CD14-positive monocyte (primary cell): ENCODE measurements around the gene BPTF. TPM values are rescaled to one million over a fixed set of nuclear protein-coding genes. Genes with fewer than 3 reads are reported as not detected.
"Not testable (repeated sequence)": the region's sequence is repeated elsewhere in the genome, so short reads cannot be mapped to it uniquely, and the experiment has no call there.

Experiments used
- DNase-seq, 3 donors: peaks; one replicate each; pipeline ENCODE4 v3.0.0-alpha.2; 2011 to 2022
- H2AFZ ChIP-seq: 2 replicates; pipeline ENCODE4 v1.6.0; 2012; ENCODE audit warnings: mild to moderate bottlenecking, low read depth, low read length, inconsistent platforms; ENCODE audit not compliant: insufficient read depth, poor library complexity, severe bottlenecking
- H3K27ac ChIP-seq, 2 donors: 1 replicate in 1 of 2; 2 replicates in 1 of 2; pipeline ENCODE4 v1.5.1; 2012 to 2013; ENCODE audit warnings: low read length in 2 of 2, control low read depth in 1 of 2, inconsistent platforms in 1 of 2, low read depth in 1 of 2, mild to moderate bottlenecking in 1 of 2
- H3K27me3 ChIP-seq, 2 donors: one replicate each; pipeline versions ENCODE4 v1.6.0 to v1.6.1; 2011 to 2013; ENCODE audit warnings: low read length in 2 of 2; ENCODE audit not compliant: control insufficient read depth in 2 of 2, insufficient read depth in 2 of 2
- H3K36me3 ChIP-seq, 2 donors: replicated peaks in 1 of 2; 1 replicate in 1 of 2; 2 replicates in 1 of 2; pipeline versions ENCODE4 v1.5.1 to v1.6.1; 2012 to 2013; ENCODE audit warnings: low read length in 2 of 2, control low read depth in 1 of 2, inconsistent platforms in 1 of 2, mild to moderate bottlenecking in 1 of 2; ENCODE audit not compliant: insufficient read depth in 2 of 2, control insufficient read depth in 1 of 2
- H3K4me1 ChIP-seq, 2 donors: 1 replicate in 1 of 2; 2 replicates in 1 of 2; pipeline versions ENCODE4 v1.5.1 to v1.6.1; 2012 to 2013; ENCODE audit warnings: low read length in 2 of 2, control low read depth in 1 of 2, inconsistent platforms in 1 of 2, mild to moderate bottlenecking in 1 of 2, moderate library complexity in 1 of 2; ENCODE audit not compliant: insufficient read depth in 2 of 2, control insufficient read depth in 1 of 2
- H3K4me2 ChIP-seq: replicated peaks from 2 replicates; pipeline ENCODE3; 2012; ENCODE audit warnings: low read length, moderate library complexity, mild to moderate bottlenecking; ENCODE audit not compliant: poor library complexity, severe bottlenecking; ENCODE audit errors: extremely low read depth
- H3K4me3 ChIP-seq, 3 experiments: fragments of 200-600 bp in 1 of 3; sonication (generic) in 1 of 3; replicated peaks in 1 of 3; 1 replicate in 2 of 3; 2 replicates in 1 of 3; pipeline ENCODE4 v1.5.1; 2011 to 2013; ENCODE audit warnings: low read length in 3 of 3, mild to moderate bottlenecking in 3 of 3, control low read depth in 2 of 3, low read depth in 2 of 3, inconsistent platforms in 1 of 3, moderate library complexity in 1 of 3
- H3K79me2 ChIP-seq: 2 replicates; pipeline ENCODE4 v1.6.0; 2012; ENCODE audit warnings: mild to moderate bottlenecking, control low read depth, inconsistent platforms, low read length, moderate library complexity; ENCODE audit not compliant: insufficient read depth
- H3K9ac ChIP-seq: 2 replicates; pipeline ENCODE4 v1.6.0; 2017; ENCODE audit warnings: low read length, mild to moderate bottlenecking; ENCODE audit not compliant: insufficient read depth, poor library complexity, severe bottlenecking
- H3K9me3 ChIP-seq, 2 donors: replicated peaks in 1 of 2; 1 replicate in 1 of 2; 2 replicates in 1 of 2; pipeline versions ENCODE4 v1.5.1 to v1.6.1; 2012 to 2013; ENCODE audit warnings: low read length in 2 of 2, control low read depth in 1 of 2; ENCODE audit not compliant: control insufficient read depth in 1 of 2, insufficient read depth in 1 of 2
- H4K20me1 ChIP-seq: 2 replicates; pipeline ENCODE4 v1.6.0; 2012; ENCODE audit warnings: mild to moderate bottlenecking, low read length, control low read depth, moderate library complexity; ENCODE audit not compliant: insufficient read depth
- H3K27ac Mint-ChIP-seq, 7 donors: one replicate each; pipeline ENCODE4 v1.8.0; 2020; ENCODE audit warnings: mild to moderate bottlenecking in 7 of 7, mixed read lengths in 7 of 7, moderate library complexity in 6 of 7, inconsistent platforms in 2 of 7
- H3K27me3 Mint-ChIP-seq, 3 donors: one replicate each; pipeline ENCODE4 v1.8.0; 2021 to 2022; ENCODE audit warnings: low read depth in 3 of 3, mild to moderate bottlenecking in 3 of 3, mixed read lengths in 3 of 3, moderate library complexity in 3 of 3, inconsistent platforms in 1 of 3
- H3K36me3 Mint-ChIP-seq, 2 donors: one replicate each; pipeline ENCODE4 v1.8.0; 2020; ENCODE audit warnings: mixed read lengths in 2 of 2, inconsistent platforms in 1 of 2, mild to moderate bottlenecking in 1 of 2
- H3K4me1 Mint-ChIP-seq: one replicate; pipeline ENCODE4 v1.8.0; 2020; ENCODE audit warnings: mild to moderate bottlenecking, mixed read lengths
- H3K4me3 Mint-ChIP-seq, 2 donors: one replicate each; pipeline ENCODE4 v1.8.0; 2020; ENCODE audit warnings: mild to moderate bottlenecking in 2 of 2, mixed read lengths in 2 of 2, moderate library complexity in 1 of 2
- H3K9me3 Mint-ChIP-seq, 7 donors: one replicate each; pipeline ENCODE4 v1.8.0; 2020 to 2022; ENCODE audit warnings: mixed read lengths in 7 of 7, mild to moderate bottlenecking in 6 of 7, moderate library complexity in 6 of 7, inconsistent platforms in 2 of 7
- CTCF ChIP-seq: fragments of 200-600 bp; IDR thresholded peaks from one replicate; pipeline ENCODE4 v1.8.0; 2022; ENCODE audit warnings: antibody characterized with exemption, mild to moderate bottlenecking
- WGBS: methylation state at CpG from one replicate; pipeline ENCODE4 v1.1.5; 2013; ENCODE audit warnings: missing lambda C conversion rate; ENCODE audit not compliant: insufficient coverage; 5-methylcytosine and 5-hydroxymethylcytosine counted together
- intact Hi-C, 2 donors: fragments of 100-400 bp; cut with micrococcal nuclease; formaldehyde crosslinking; loops; one replicate each; pipeline versions ENCODE4 v1.15.0 to v1.15.1; 2023
- polyA plus RNA-seq, 3 donors: library from polyadenylated mRNA; depleted of rRNA in 1 of 3; unstranded in 2 of 3; stranded (reverse) in 1 of 3; fragments of 300-500 nt in 2 of 3; fragments of >200 nt in 1 of 3; fragmentation: Illumina TruSeq in 2 of 3; gene quantifications; 1 replicate in 2 of 3; 2 replicates in 1 of 3; pipeline ENCODE4 v1.2.3, GENCODE V29; 2012 to 2021

The BPTF gene
- polyA plus RNA-seq, 3 donors: 1.9 to 51.1 (median 4.5) TPM

- Histone ChIP-seq H2AFZ (peak overlapping the region; percentile 95), H3K4me2 (peak overlapping the region; percentile 85), H3K4me3 (peak overlapping the region; percentile 65 to 82 (median 77)), H3K27me3 (no peaks in the 10 kb centered on the region), H3K79me2 (no peaks in the 10 kb centered on the region), H3K36me3 (no peaks in the 10 kb centered on the region), H3K9ac (peak overlapping the region; percentile 70), H3K27ac (peak overlapping the region; percentile 43 to 55), H4K20me1 (no peaks in the 10 kb centered on the region), H3K9me3 (no peaks in the 10 kb centered on the region), H3K4me1 (peaks cover 7% of the 10 kb centered on the region in 2 donors)
- peaks cover 0 to 4% (median 3%) of the 10 kb centered on the region in 7 donors for H3K9me3 Mint-ChIP-seq
- peaks cover 0 to 7% (median 2%) of the 10 kb centered on the region in 3 donors for H3K27me3 Mint-ChIP-seq
- H3K27ac Mint-ChIP-seq: peak overlapping the region; percentile 59 to 95 (median 87)
- no CpG with 5 or more reads among the region's 12 CpGs for WGBS
- TF ChIP-seq CTCF: no peak
- H3K4me3 Mint-ChIP-seq: peak overlapping the region; percentile 93 to 95
- intact Hi-C loops: no loop called here
- no peak for DNase-seq
- H3K4me1 Mint-ChIP-seq: peaks cover 10% of the 10 kb centered on the region
- no peaks in the 10 kb centered on the region for H3K36me3 Mint-ChIP-seq
Observed at GRCh38 chr17:68020409-68020756, 195.1 kb downstream of the BPTF start.

- H3K9me3 Mint-ChIP-seq, H3K36me3 Mint-ChIP-seq, intact Hi-C loops, DNase-seq, H3K27me3 ChIP-seq, H3K79me2 ChIP-seq, H3K4me1 ChIP-seq, H3K27ac ChIP-seq, H3K27me3 Mint-ChIP-seq, H3K9me3 ChIP-seq, H4K20me1 ChIP-seq, H3K4me1 Mint-ChIP-seq, H3K36me3 ChIP-seq: not testable (repeated sequence)
- Histone ChIP-seq H3K9ac (peak overlapping the region; percentile 70), H3K4me3 (peak overlapping the region; percentile 65 to 82 (median 77)), H2AFZ (peak overlapping the region; percentile 95), H3K4me2 (peak overlapping the region; percentile 85)
- H3K27ac Mint-ChIP-seq: peak overlapping the region in 3 of 7 donors; percentile 67 to 91 (median 90)
- 91% methylated on average over 11 of the region's 13 CpGs for WGBS
- peak overlapping the region; percentile 93 to 95 for H3K4me3 Mint-ChIP-seq
Observed at GRCh38 chr17:68020791-68021190, 195.5 kb downstream of the BPTF start.
